IMR-90 (cell line): ENCODE data around the gene ZNF277. TPM values are rescaled to one million over a fixed set of nuclear protein-coding genes. Genes with fewer than 3 reads are reported as not detected.

ENCODE experiments used
- ATAC-seq: fragments of 200-7000 bp; cut with Tn5 transposase; 2 replicates; pipeline ENCODE4 v1.9.1; 2020; ENCODE audit warnings: low read depth, mild to moderate bottlenecking, moderate library complexity
- BruUV-seq: library from RNA; stranded (reverse); fragments of 400-500 nt; replicated peaks from 2 replicates; lab custom pipeline; 2021; lab: Mats Ljungman, UMichigan
- CTCF ChIA-PET: fragments of 300-600 bp; formaldehyde crosslinking; extraction: SDS; loops from one replicate; lab custom pipeline; 2021; ENCODE audit warnings: antibody characterized with exemption; lab: Yijun Ruan, JAX
- POLR2A ChIA-PET: fragments of 300-600 bp; sonication (Branson Sonifier 250); formaldehyde crosslinking; loops from one replicate; lab custom pipeline; 2022; ENCODE audit warnings: antibody characterized with exemption; ENCODE audit not compliant: unreplicated experiment; lab: Charles Lee
- DNase-seq: peaks from one replicate; pipeline ENCODE4 v3.0.0; 2013
- H2AFZ ChIP-seq: replicated peaks from 2 replicates; pipeline ENCODE3; 2013; ENCODE audit warnings: low read length, mild to moderate bottlenecking; ENCODE audit not compliant: poor library complexity
- H2AK5ac ChIP-seq: 2 replicates; pipeline ENCODE4 v1.6.1; 2013; ENCODE audit warnings: low read depth, low read length, inconsistent platforms
- H2AK9ac ChIP-seq: replicated peaks from 2 replicates; pipeline ENCODE3; 2013; ENCODE audit warnings: mild to moderate bottlenecking, low read depth, low read length, moderate library complexity; ENCODE audit not compliant: poor library complexity
- H2BK120ac ChIP-seq: 2 replicates; pipeline ENCODE4 v1.6.1; 2013; ENCODE audit warnings: low read depth, low read length, inconsistent platforms
- H2BK15ac ChIP-seq: 3 replicates; pipeline ENCODE4 v1.6.1; 2013; ENCODE audit warnings: low read depth, low read length, inconsistent platforms
- H2BK20ac ChIP-seq: 2 replicates; pipeline ENCODE4 v1.6.1; 2013; ENCODE audit warnings: low read depth, mild to moderate bottlenecking, inconsistent platforms, low read length, moderate library complexity
- H2BK5ac ChIP-seq: 2 replicates; pipeline ENCODE4 v1.6.1; 2013; ENCODE audit warnings: mild to moderate bottlenecking, low read depth, low read length, inconsistent platforms; ENCODE audit not compliant: poor library complexity, severe bottlenecking
- H3K14ac ChIP-seq: replicated peaks from 2 replicates; pipeline ENCODE4 v1.6.1; 2013; ENCODE audit warnings: low read depth, low read length, inconsistent platforms
- H3K18ac ChIP-seq: 2 replicates; pipeline ENCODE4 v1.6.1; 2013; ENCODE audit warnings: low read depth, low read length, control low read depth
- H3K23ac ChIP-seq: 2 replicates; pipeline ENCODE4 v1.6.1; 2013; ENCODE audit warnings: low read depth, low read length, inconsistent platforms
- H3K27ac ChIP-seq: 2 replicates; pipeline ENCODE4 v1.5.1; 2013; ENCODE audit warnings: mild to moderate bottlenecking, control low read depth, low read length; ENCODE audit not compliant: insufficient read depth
- H3K27me3 ChIP-seq: 2 replicates; pipeline ENCODE4 v1.6.1; 2013; ENCODE audit warnings: low read length; ENCODE audit not compliant: control insufficient read depth, insufficient read depth
- H3K36me3 ChIP-seq: 2 replicates; pipeline ENCODE4 v1.6.1; 2013; ENCODE audit warnings: low read length, mixed read lengths; ENCODE audit not compliant: control insufficient read depth, insufficient read depth
- H3K4ac ChIP-seq: 2 replicates; pipeline ENCODE4 v1.6.1; 2013; ENCODE audit warnings: low read depth, low read length, inconsistent platforms
- H3K4me1 ChIP-seq: 2 replicates; pipeline ENCODE4 v1.6.1; 2013; ENCODE audit warnings: low read length, mixed read lengths; ENCODE audit not compliant: control insufficient read depth, insufficient read depth
- H3K4me2 ChIP-seq: 2 replicates; pipeline ENCODE4 v1.6.1; 2013; ENCODE audit warnings: low read depth, mild to moderate bottlenecking, control low read depth, low read length, moderate library complexity
- H3K4me3 ChIP-seq: 2 replicates; pipeline ENCODE4 v1.5.1; 2013; ENCODE audit warnings: low read depth, mild to moderate bottlenecking, control low read depth, low read length, moderate library complexity; ENCODE audit not compliant: insufficient read depth
- H3K56ac ChIP-seq: 2 replicates; pipeline ENCODE4 v1.6.1; 2013; ENCODE audit warnings: low read length, inconsistent platforms; ENCODE audit not compliant: insufficient read depth; ENCODE audit errors: extremely low read depth
- H3K79me1 ChIP-seq, 2 experiments: 2 replicates each; pipeline ENCODE4 v1.6.1; 2013; ENCODE audit warnings: low read length in 2 of 2, inconsistent platforms in 1 of 2, low read depth in 1 of 2
- H3K9ac ChIP-seq: 2 replicates; pipeline ENCODE4 v1.6.1; 2013; ENCODE audit warnings: low read depth, low read length, control low read depth
- H3K9me1 ChIP-seq: 2 replicates; pipeline ENCODE4 v1.6.1; 2013; ENCODE audit warnings: low read length, inconsistent platforms; ENCODE audit not compliant: insufficient read depth
- H3K9me3 ChIP-seq: 2 replicates; pipeline ENCODE4 v1.6.1; 2013; ENCODE audit warnings: low read length; ENCODE audit not compliant: control insufficient read depth, insufficient read depth
- H4K20me1 ChIP-seq: 2 replicates; pipeline ENCODE4 v1.6.1; 2013; ENCODE audit warnings: low read length, inconsistent platforms; ENCODE audit not compliant: insufficient read depth
- H4K5ac ChIP-seq: 2 replicates; pipeline ENCODE4 v1.6.1; 2013; ENCODE audit warnings: mild to moderate bottlenecking, low read depth, low read length, control low read depth
- H4K8ac ChIP-seq, 2 experiments: 2 replicates each; pipeline ENCODE4 v1.6.1; 2013; ENCODE audit warnings: low read depth in 2 of 2, low read length in 2 of 2, control low read depth in 1 of 2, inconsistent platforms in 1 of 2
- H4K91ac ChIP-seq: 2 replicates; pipeline ENCODE4 v1.6.1; 2013; ENCODE audit warnings: low read depth, low read length, inconsistent platforms; ENCODE audit not compliant: insufficient read depth
- BHLHE40 ChIP-seq: fragments of 150-350 bp; IDR thresholded peaks from 2 replicates; pipeline ENCODE4 v1.6.1; 2016; ENCODE audit warnings: mild to moderate bottlenecking, low read depth, low read length
- CEBPB ChIP-seq: IDR thresholded peaks from 2 replicates; pipeline ENCODE4 v1.6.1; 2012; ENCODE audit warnings: low read depth, low read length, improper control_type of control experiment
- CHD1 ChIP-seq: IDR thresholded peaks from 2 replicates; pipeline ENCODE4 v1.6.1; 2012; ENCODE audit warnings: low read depth, low read length, improper control_type of control experiment
- CTCF ChIP-seq: conservative IDR thresholded peaks from 2 replicates; pipeline ENCODE4 v1.5.1; 2012; ENCODE audit warnings: mild to moderate bottlenecking, low read depth, low read length, improper control_type of control experiment
- ELK1 ChIP-seq: fragments of 150-350 bp; IDR thresholded peaks from 2 replicates; pipeline ENCODE4 v1.6.1; 2016; ENCODE audit warnings: low read depth, mild to moderate bottlenecking, low read length, moderate library complexity, borderline replicate concordance
- FOS ChIP-seq: fragments of 150-350 bp; IDR thresholded peaks from 2 replicates; pipeline ENCODE4 v1.6.1; 2016; ENCODE audit warnings: low read depth, low read length
- MAFK ChIP-seq: IDR thresholded peaks from 2 replicates; pipeline ENCODE4 v1.6.1; 2012; ENCODE audit warnings: low read depth, low read length, improper control_type of control experiment
- MAZ ChIP-seq: IDR thresholded peaks from 2 replicates; pipeline ENCODE4 v1.6.1; 2012; ENCODE audit warnings: low read depth, mild to moderate bottlenecking, low read length, improper control_type of control experiment, moderate library complexity, borderline replicate concordance
- MXI1 ChIP-seq: IDR thresholded peaks from 2 replicates; pipeline ENCODE4 v1.6.1; 2012; ENCODE audit warnings: low read depth, mild to moderate bottlenecking, low read length, moderate library complexity, borderline replicate concordance
- NFE2L2 ChIP-seq: fragments of 150-350 bp; IDR thresholded peaks from 2 replicates; pipeline ENCODE4 v1.6.1; 2016; ENCODE audit warnings: low read depth, mild to moderate bottlenecking, low read length
- POLR2A ChIP-seq: IDR thresholded peaks from 2 replicates; pipeline ENCODE4 v1.6.1; 2012; ENCODE audit warnings: mild to moderate bottlenecking, low read depth, low read length
- RAD21 ChIP-seq: IDR thresholded peaks from 2 replicates; pipeline ENCODE4 v1.6.1; 2012; ENCODE audit warnings: low read length, improper control_type of control experiment
- RCOR1 ChIP-seq: IDR thresholded peaks from 2 replicates; pipeline ENCODE4 v1.6.1; 2012; ENCODE audit warnings: mild to moderate bottlenecking, low read length, improper control_type of control experiment; ENCODE audit not compliant: insufficient replicate concordance
- RFX5 ChIP-seq: IDR thresholded peaks from 2 replicates; pipeline ENCODE4 v1.8.0; 2012; ENCODE audit warnings: low read depth, mild to moderate bottlenecking, low read length, moderate library complexity
- SMC3 ChIP-seq: fragments of 150-350 bp; IDR thresholded peaks from 2 replicates; pipeline ENCODE4 v1.6.1; 2016; ENCODE audit warnings: low read depth, mild to moderate bottlenecking, antibody characterized with exemption, low read length, moderate library complexity
- WGBS, 2 experiments: methylation state at CpG; one replicate each; pipeline versions ENCODE4 v1.1.5 to v1.1.7; 2013; ENCODE audit warnings: missing lambda C conversion rate in 2 of 2; ENCODE audit not compliant: insufficient read length in 1 of 2; ENCODE audit errors: extremely low coverage in 2 of 2; 5-methylcytosine and 5-hydroxymethylcytosine counted together
- dilution Hi-C: fragments of 300-500 bp; cut with HindIII; formaldehyde crosslinking; loops from one replicate; pipeline ENCODE4 v1.14.3; 2018; ENCODE audit warnings: low sequenced_read_pairs; ENCODE audit not compliant: unreplicated experiment
- in situ Hi-C: fragments of 300-500 bp; cut with MboI; formaldehyde crosslinking; loops from 3 replicates; pipeline ENCODE4 v1.14.3; 2019; ENCODE audit warnings: low sequenced_read_pairs, inconsistent platforms, mixed read lengths
- intact Hi-C: fragments of 100-400 bp; cut with micrococcal nuclease; formaldehyde crosslinking; loops from 2 replicates; pipeline ENCODE4 v1.10.0; 2022
- polyA plus RNA-seq, 3 experiments: library from polyadenylated mRNA; depleted of rRNA; stranded (reverse); fragments of >200 nt; gene quantifications; 2 replicates each; pipeline ENCODE4 v1.2.3, GENCODE V29; 2012; ENCODE audit warnings: low replicate concordance in 1 of 3
- total RNA-seq: library from RNA; depleted of rRNA; stranded (reverse); fragments of >200 nt; gene quantifications from 2 replicates; pipeline ENCODE4 v1.2.3, GENCODE V29; 2012
- TF ChIP-seq, protein P1 (sequence below): fragments of 150-350 bp; IDR thresholded peaks from 2 replicates; pipeline ENCODE4 v1.6.1; 2017; ENCODE audit warnings: mild to moderate bottlenecking, antibody characterized with exemption, low read length, low read depth

ZNF277 gene
- total and polyA plus RNA-seq, 2 of the 4 experiments (the other 2 are of a cell fraction), result 7.3 to 21.3 TPM

DNA sequence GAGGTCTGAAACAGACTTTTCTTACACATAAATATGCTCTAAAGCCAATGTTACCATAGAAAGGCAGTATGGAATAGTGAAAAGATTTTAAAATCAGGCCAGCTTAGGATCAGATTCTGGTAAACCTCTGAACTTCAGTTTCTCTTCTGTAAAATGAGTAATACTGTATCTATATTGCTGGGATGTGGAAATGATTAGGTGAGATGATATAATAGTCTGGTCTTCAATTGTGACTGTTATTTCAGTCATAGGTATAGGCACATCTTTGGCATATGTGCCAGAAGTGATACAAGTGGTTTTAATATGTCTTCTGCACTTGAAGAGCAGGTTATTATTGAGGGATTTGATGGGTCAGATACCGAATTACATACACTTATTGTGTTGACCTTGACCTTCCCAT lies 7.2 kb downstream of the ZNF277 start:
- WGBS, 2 experiments, result no CpG with 5 or more reads among the region's 1 CpG
- Histone ChIP-seq H4K8ac (no peak overlapping the region), H3K4me1 (peaks cover 10% of the 10 kb centered on the region), H2BK5ac (no peak overlapping the region), H3K4ac (no peak overlapping the region), H2AK5ac (no peak overlapping the region), H3K4me2 (no peak overlapping the region), H2BK15ac (no peak overlapping the region), H3K27ac (no peak overlapping the region), H3K9me3 (no peaks in the 10 kb centered on the region), H3K36me3 (no peaks in the 10 kb centered on the region), H3K18ac (no peak overlapping the region), H2AK9ac (no peak overlapping the region), H4K5ac (no peak overlapping the region), H2AFZ (no peak overlapping the region), H3K79me1 (peaks cover 21 to 50% of the 10 kb centered on the region in 2 experiments), H4K91ac (no peak overlapping the region), H3K9ac (no peak overlapping the region), H3K56ac (no peak overlapping the region), H3K14ac (no peak overlapping the region), H2BK120ac (no peak overlapping the region), H3K27me3 (no peaks in the 10 kb centered on the region), H3K4me3 (no peak overlapping the region), H3K23ac (no peak overlapping the region), H3K9me1 (peaks cover 11% of the 10 kb centered on the region), H2BK20ac (no peak overlapping the region), H4K20me1 (peaks cover 13% of the 10 kb centered on the region; the same call in 1 of the 2 replicates)
- intact Hi-C loops (no loop called here), dilution Hi-C loops (no loop called here), in situ Hi-C loops (loop anchor here (25.0 kb wide), 1 partner anchor 451 kb away; no protein-coding TSS in a partner anchor)
- ChIA-PET POLR2A (no interaction called here), CTCF (no interaction called here)
- DNase-seq (no peak), ATAC-seq (no peak)
- TF ChIP-seq NFE2L2, result no peak
- TF ChIP-seq, protein P1, sequence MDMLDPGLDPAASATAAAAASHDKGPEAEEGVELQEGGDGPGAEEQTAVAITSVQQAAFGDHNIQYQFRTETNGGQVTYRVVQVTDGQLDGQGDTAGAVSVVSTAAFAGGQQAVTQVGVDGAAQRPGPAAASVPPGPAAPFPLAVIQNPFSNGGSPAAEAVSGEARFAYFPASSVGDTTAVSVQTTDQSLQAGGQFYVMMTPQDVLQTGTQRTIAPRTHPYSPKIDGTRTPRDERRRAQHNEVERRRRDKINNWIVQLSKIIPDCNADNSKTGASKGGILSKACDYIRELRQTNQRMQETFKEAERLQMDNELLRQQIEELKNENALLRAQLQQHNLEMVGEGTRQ, result no peak
- TF ChIP-seq BHLHE40, result no peak
- no peak for TF ChIP-seq ELK1
- no peak for TF ChIP-seq RAD21
- TF ChIP-seq FOS, result no peak
- TF ChIP-seq CEBPB, result no peak
- no peak for TF ChIP-seq SMC3
- TF ChIP-seq RFX5, result no peak
- TF ChIP-seq RCOR1, result no peak
- TF ChIP-seq MXI1, result no peak
- no peak for TF ChIP-seq CTCF
- TF ChIP-seq MAZ, result no peak
- TF ChIP-seq POLR2A, result no peak
- TF ChIP-seq CHD1, result no peak
- no peak for TF ChIP-seq MAFK
- no TSS peak for BruUV-seq
